GM18861 (cell line): ENCODE data around the gene DVL2.

Experiments
- ATAC-seq: cut with Tn5 transposase; IDR thresholded peaks from one replicate; pipeline ENCODE4 v1.9.1; 2021; ENCODE audit not compliant: unreplicated experiment

The DVL2 gene

DNA sequence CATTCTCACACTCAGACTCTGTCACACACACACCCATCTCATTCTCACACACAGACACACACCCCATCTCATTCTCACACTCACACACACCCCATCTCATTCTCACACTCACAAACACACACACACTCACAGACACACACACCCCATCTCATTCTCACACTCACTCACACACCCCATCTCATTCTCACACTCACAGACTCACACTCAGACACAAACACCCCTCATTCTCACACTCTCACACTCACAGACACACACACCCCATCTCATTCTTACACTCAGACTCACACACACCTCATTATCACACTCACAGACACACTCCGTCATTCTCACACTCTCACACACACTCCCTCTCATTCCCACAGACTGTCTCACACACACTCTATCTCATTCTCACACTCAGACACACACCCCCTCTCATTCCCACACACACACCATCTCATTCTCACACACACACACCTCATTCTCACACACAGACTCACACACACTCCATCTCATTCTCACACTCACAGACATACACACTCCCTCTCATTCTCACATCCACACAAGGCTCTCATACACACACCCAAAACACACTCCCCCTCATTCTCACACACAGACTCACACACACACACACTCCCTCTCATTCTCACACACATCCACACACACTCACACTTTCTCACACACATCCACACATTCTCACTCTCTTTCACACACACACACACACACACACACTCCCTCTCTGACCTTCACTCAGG is 58.0 kb downstream of the DVL2 start:
- ATAC-seq, result no peak
